Chondrocyte (in vitro differentiated cells): ENCODE measurements around the gene TMEM106C. TPM values are rescaled to one million over a fixed set of nuclear protein-coding genes. Genes with fewer than 3 reads are reported as not detected.
"Not testable (repeated sequence)": the region's sequence is repeated elsewhere in the genome, so short reads cannot be mapped to it uniquely, and the experiment has no call there.

Experiments
- DNase-seq: peaks from one replicate; pipeline ENCODE4 v3.0.0; 2021; ENCODE audit warnings: mixed read lengths, low spot score
- H3K27ac Mint-ChIP-seq: one replicate; pipeline ENCODE4 v1.8.0; 2021; ENCODE audit warnings: mild to moderate bottlenecking, moderate library complexity, mixed read lengths; ENCODE audit not compliant: unreplicated experiment
- H3K27me3 Mint-ChIP-seq: 2 replicates; pipeline ENCODE4 v1.8.0; 2021; ENCODE audit warnings: low read depth, mixed read lengths
- H3K36me3 Mint-ChIP-seq: 2 replicates; pipeline ENCODE4 v1.8.0; 2021; ENCODE audit warnings: low read depth, mixed read lengths
- H3K4me1 Mint-ChIP-seq: 2 replicates; pipeline ENCODE4 v1.8.0; 2021; ENCODE audit warnings: low read depth, mild to moderate bottlenecking, mixed read lengths
- H3K4me3 Mint-ChIP-seq: one replicate; pipeline ENCODE4 v1.8.0; 2021; ENCODE audit warnings: mild to moderate bottlenecking, moderate library complexity, mixed read lengths; ENCODE audit not compliant: unreplicated experiment
- H3K9me3 Mint-ChIP-seq: 2 replicates; pipeline ENCODE4 v1.8.0; 2021; ENCODE audit warnings: low read depth, mixed read lengths
- total RNA-seq: library from RNA; stranded (reverse); gene quantifications from 3 replicates; pipeline ENCODE4 v1.2.1, GENCODE V29; 2021
- TF ChIP-seq, protein P1 (sequence below): fragments of 200-600 bp; sonication (generic); IDR thresholded peaks from 2 replicates; pipeline ENCODE4 v1.5.0; 2021; ENCODE audit warnings: antibody characterized with exemption, mild to moderate bottlenecking, moderate library complexity

The TMEM106C gene
- total RNA-seq, 1 donor from 2014 or later: 54.3 TPM

DNA sequence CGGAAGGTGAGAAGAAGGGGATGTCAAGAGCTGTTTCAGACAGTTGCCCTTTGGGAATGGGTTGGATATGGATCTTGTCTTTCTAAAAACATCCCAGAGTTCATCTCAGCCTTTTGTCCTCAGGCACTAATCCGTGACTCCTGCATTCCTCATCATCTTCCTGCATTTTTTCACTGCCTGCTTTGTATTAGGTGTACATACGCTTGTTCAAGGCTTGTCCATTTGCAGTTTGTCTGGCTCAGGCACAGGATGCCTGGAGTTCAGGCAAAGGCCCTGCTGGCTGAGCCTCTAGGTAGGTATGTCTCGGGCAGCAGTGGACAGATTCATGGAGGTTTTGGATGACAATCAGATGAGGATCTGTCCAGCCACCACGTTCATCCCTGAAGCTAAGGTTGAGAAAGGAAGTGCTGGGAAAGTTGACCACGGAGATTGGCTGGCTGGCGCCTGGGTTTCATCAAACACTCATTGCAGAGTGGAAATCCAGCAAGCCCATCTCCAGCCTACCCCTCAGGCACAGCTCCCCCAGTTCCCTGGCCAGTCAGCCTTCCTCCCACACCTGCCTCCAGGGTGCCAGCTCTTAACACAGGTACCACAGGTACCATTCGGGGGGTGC lies 12.4 kb upstream of the TMEM106C start:
- Mint-ChIP-seq H3K4me1 (peaks cover 26% of the 10 kb centered on the region), H3K4me3 (no peak overlapping the region), H3K36me3 (no peaks in the 10 kb centered on the region), H3K27ac (no peak overlapping the region), H3K9me3 (no peaks in the 10 kb centered on the region), H3K27me3 (peaks cover 5% of the 10 kb centered on the region)
- TF ChIP-seq, protein P1, sequence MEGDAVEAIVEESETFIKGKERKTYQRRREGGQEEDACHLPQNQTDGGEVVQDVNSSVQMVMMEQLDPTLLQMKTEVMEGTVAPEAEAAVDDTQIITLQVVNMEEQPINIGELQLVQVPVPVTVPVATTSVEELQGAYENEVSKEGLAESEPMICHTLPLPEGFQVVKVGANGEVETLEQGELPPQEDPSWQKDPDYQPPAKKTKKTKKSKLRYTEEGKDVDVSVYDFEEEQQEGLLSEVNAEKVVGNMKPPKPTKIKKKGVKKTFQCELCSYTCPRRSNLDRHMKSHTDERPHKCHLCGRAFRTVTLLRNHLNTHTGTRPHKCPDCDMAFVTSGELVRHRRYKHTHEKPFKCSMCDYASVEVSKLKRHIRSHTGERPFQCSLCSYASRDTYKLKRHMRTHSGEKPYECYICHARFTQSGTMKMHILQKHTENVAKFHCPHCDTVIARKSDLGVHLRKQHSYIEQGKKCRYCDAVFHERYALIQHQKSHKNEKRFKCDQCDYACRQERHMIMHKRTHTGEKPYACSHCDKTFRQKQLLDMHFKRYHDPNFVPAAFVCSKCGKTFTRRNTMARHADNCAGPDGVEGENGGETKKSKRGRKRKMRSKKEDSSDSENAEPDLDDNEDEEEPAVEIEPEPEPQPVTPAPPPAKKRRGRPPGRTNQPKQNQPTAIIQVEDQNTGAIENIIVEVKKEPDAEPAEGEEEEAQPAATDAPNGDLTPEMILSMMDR: no peak
- DNase-seq: no peak

DNA sequence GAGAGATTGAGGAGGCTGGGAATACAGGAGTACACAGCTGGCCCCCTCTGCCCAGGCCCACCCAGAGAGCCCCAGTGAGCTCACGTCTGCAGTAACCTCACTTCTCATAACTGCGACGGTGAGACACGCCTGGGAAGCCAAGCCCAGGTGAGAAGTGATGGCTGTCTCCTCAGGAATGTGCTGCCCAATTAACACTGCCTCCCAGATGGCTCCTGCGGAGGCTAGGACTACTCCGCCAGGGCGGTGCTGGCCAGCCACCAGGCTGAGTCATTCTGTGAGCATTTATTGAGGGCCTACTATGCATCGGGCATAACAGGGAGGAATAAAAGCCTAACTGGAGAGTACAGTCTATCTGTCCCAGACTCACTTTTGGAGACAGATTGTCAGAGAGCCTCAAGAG lies 9.3 kb upstream of the TMEM106C start:
- H3K36me3 Mint-ChIP-seq: no peaks in the 10 kb centered on the region
- peaks cover 6% of the 10 kb centered on the region for H3K27me3 Mint-ChIP-seq
- no peak overlapping the region for H3K27ac Mint-ChIP-seq
- H3K9me3 Mint-ChIP-seq: no peaks in the 10 kb centered on the region
- DNase-seq: no peak
- H3K4me3 Mint-ChIP-seq: no peak overlapping the region
- peaks cover 6% of the 10 kb centered on the region for H3K4me1 Mint-ChIP-seq
- TF ChIP-seq, protein P1: no peak

DNA sequence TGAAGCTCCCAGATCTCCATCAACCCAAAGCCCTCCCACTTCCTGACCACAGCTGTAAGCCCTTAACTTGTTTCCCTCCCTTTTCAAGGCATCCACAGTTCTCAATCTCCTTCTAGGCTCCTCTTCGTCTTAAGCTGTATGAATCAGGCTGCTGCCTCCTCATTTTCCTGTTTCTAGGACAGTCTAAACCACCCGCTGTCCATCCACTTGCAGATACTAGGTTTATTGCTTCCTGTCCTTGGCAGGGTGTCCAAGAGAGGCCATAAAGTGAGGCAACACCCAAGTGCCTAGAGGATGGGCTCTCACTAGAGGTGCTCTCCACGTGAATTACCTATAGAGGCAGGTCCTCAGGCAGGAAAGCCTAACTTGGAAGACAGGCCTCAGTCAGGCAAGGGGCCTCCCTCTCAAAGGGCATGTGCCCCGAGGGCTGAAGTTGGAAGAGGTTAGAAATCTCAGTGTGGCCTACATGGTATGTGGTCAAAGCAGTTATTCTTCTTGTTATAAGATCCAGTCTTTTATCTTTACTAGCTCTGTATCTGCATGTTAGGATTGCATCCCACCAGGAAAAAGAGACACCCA lies 8.8 kb upstream of the TMEM106C start:
- Mint-ChIP-seq H3K36me3 (no peaks in the 10 kb centered on the region), H3K27me3 (peaks cover 6% of the 10 kb centered on the region), H3K4me1 (peaks cover 1% of the 10 kb centered on the region), H3K27ac (no peak overlapping the region), H3K9me3 (no peaks in the 10 kb centered on the region), H3K4me3 (no peak overlapping the region)
- DNase-seq: no peak
- TF ChIP-seq, protein P1: no peak

DNA sequence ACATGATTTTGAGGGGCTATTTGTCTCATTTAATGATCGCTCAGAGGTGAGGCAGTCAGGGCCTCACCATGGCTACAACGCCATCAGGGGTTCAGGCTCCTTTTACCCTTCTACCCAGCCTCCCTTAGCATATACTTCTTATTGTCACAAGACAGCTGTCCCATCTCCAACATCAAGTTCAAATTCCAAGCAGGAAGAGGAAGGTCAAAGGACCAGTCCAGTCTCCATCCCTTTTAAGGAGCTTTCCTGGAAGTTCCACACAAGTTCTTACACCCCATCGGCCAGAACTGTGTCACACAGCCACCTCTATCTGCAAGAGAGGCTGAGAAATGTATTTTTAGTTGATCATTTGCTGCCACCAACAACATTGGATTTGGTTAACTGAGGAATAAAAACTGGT lies 8.3 kb upstream of the TMEM106C start:
- H3K4me3 Mint-ChIP-seq: no peak overlapping the region
- H3K4me1 Mint-ChIP-seq: no peaks in the 10 kb centered on the region
- H3K36me3 Mint-ChIP-seq: no peaks in the 10 kb centered on the region
- H3K27me3 Mint-ChIP-seq: peaks cover 9% of the 10 kb centered on the region
- H3K9me3 Mint-ChIP-seq: no peaks in the 10 kb centered on the region
- H3K27ac Mint-ChIP-seq: no peak overlapping the region
- DNase-seq: no peak
- TF ChIP-seq, protein P1: no peak

DNA sequence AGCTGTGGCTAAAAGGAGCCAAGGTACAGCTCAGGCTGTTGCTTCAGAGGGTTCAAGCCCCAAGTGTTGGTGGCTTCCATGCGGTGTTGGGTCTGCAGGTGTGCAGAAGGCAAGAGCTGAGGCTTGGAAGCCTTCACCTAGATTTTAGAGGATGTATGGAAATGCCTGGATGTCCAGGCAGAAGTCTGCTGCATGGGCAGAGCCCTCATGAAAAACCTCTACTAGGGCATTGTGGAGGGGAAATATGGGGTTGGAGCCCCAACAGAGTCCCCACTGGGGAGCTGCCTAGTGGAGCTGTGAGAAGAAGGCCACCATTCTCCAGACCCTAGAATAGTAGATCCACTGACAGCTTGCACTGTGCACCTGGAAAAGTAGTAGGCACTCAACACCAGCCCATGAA lies 5.7 kb upstream of the TMEM106C start:
- H3K27ac Mint-ChIP-seq, DNase-seq, H3K9me3 Mint-ChIP-seq, H3K36me3 Mint-ChIP-seq, H3K4me1 Mint-ChIP-seq, H3K4me3 Mint-ChIP-seq: not testable (repeated sequence)
- peaks cover 13% of the 10 kb centered on the region for H3K27me3 Mint-ChIP-seq

DNA sequence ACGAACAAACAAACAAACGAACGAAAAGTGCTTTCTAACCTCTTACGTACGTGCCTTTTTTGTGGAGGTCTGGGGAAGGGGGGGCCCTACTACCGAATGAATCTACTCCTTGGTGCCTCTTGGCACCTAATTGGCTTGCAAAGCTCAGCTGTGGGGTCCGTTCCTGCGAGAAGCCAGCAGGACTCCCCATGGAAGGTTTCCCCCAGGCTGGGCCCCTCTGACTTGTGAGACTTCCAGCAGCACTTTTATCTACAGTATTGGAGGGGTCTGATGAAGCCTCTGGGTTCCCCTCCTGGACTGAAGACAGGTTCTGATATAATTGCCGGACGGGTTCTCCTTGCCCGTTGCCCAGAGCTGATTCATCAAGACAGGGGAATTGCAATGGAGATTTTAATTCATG lies 1.2 kb upstream of the TMEM106C start:
- no peaks in the 10 kb centered on the region for H3K9me3 Mint-ChIP-seq
- no peak overlapping the region for H3K4me3 Mint-ChIP-seq

More for the DNA sequence above, 1.2 kb upstream of the TMEM106C start:
- peaks cover 7% of the 10 kb centered on the region for H3K27me3 Mint-ChIP-seq
- H3K27ac Mint-ChIP-seq: no peak overlapping the region
- TF ChIP-seq, protein P1: no peak
- no peak for DNase-seq
- H3K4me1 Mint-ChIP-seq: peaks cover 24% of the 10 kb centered on the region
- peaks cover 5% of the 10 kb centered on the region for H3K36me3 Mint-ChIP-seq
